K562 (cell line): ENCODE results near the gene LAPTM5. TPM values are rescaled to one million over a fixed set of nuclear protein-coding genes. Genes with fewer than 3 reads are reported as not detected.

Experiments used
- ATAC-seq: fragments of 200-7000 bp; cut with Tn5 transposase; 3 replicates; pipeline ENCODE4 v1.9.1; 2020; ENCODE audit warnings: moderate library complexity
- BruUV-seq: library from RNA; stranded (reverse); fragments of 400-500 nt; replicated peaks from 2 replicates; lab custom pipeline; 2021; lab: Mats Ljungman, UMichigan
- CTCF ChIA-PET: fragments of 300-600 bp; formaldehyde crosslinking; extraction: SDS; loops from one replicate; lab custom pipeline; 2021; ENCODE audit warnings: low intra/inter-chr PET ratio; lab: Yijun Ruan, JAX
- POLR2A ChIA-PET: fragments of 300-600, 350-650 bp; sonication (Branson Sonifier 250); formaldehyde crosslinking; extraction: SDS; loops from one replicate; lab custom pipeline; 2021; ENCODE audit warnings: antibody characterized with exemption, inconsistent platforms; lab: Yijun Ruan, JAX
- DNase-seq, 4 experiments: peaks; one replicate each; pipeline versions ENCODE4 v3.0.0 to v3.0.0-alpha.2; 2011 to 2018; ENCODE audit warnings: low spot score in 3 of 4, mixed read lengths in 3 of 4; ENCODE audit errors: extremely low read depth in 1 of 4
- FAIRE-seq: peaks from 2 replicates; lab custom pipeline; 2011; peaks lifted over from hg19 to GRCh38; lab: Jason Lieb, UNC
- H2AFZ ChIP-seq: 2 replicates; pipeline ENCODE4 v1.6.0; 2011; ENCODE audit warnings: low read depth, low read length, control low read depth, inconsistent platforms
- H3K27ac ChIP-seq: fragments of 200-600 bp; 3 replicates; pipeline ENCODE4 v1.8.0; 2011; ENCODE audit warnings: low read depth, mild to moderate bottlenecking, control low read depth, inconsistent platforms, low read length, moderate library complexity, mixed read lengths; ENCODE audit errors: extremely low read depth
- H3K27me3 ChIP-seq, 2 experiments: fragments of 300-600 bp in 1 of 2; 2 replicates in 1 of 2; 3 replicates in 1 of 2; pipeline versions ENCODE4 v1.6.0 to v1.8.0; 2011; ENCODE audit warnings: inconsistent platforms in 2 of 2, low read length in 2 of 2, mild to moderate bottlenecking in 1 of 2, mixed read lengths in 1 of 2, moderate library complexity in 1 of 2; ENCODE audit not compliant: control insufficient read depth in 2 of 2, insufficient read depth in 2 of 2
- H3K36me3 ChIP-seq: fragments of 300-600 bp; 3 replicates; pipeline ENCODE4 v1.8.0; 2011; ENCODE audit warnings: mild to moderate bottlenecking, low read length, inconsistent platforms; ENCODE audit not compliant: control insufficient read depth, insufficient read depth
- H3K4me1 ChIP-seq, 2 experiments: fragments of 200-600 bp in 1 of 2; replicated peaks in 1 of 2; 2 replicates in 1 of 2; 3 replicates in 1 of 2; pipeline versions ENCODE4 v1.5.1 to v1.8.0; 2011; ENCODE audit warnings: inconsistent platforms in 2 of 2, low read length in 2 of 2, mild to moderate bottlenecking in 1 of 2, mixed read lengths in 1 of 2, moderate library complexity in 1 of 2; ENCODE audit not compliant: control insufficient read depth in 2 of 2, insufficient read depth in 2 of 2
- H3K4me2 ChIP-seq: 2 replicates; pipeline ENCODE4 v1.6.1; 2011; ENCODE audit warnings: low read length, control low read depth, inconsistent platforms, mixed read lengths; ENCODE audit not compliant: insufficient read depth
- H3K4me3 ChIP-seq: fragments of 200-600 bp; sonication (generic), shearing (Covaris generic); 2 replicates; pipeline ENCODE4 v1.5.1; 2016; ENCODE audit warnings: control low read depth, inconsistent platforms
- H3K79me2 ChIP-seq: fragments of 200-600 bp; 3 replicates; pipeline ENCODE4 v1.8.0; 2011; ENCODE audit warnings: low read length, inconsistent platforms; ENCODE audit not compliant: control insufficient read depth, insufficient read depth
- H3K9ac ChIP-seq, 2 experiments: 2 replicates each; pipeline versions ENCODE4 v1.6.0 to v1.6.1; 2011; ENCODE audit warnings: low read depth in 2 of 2, low read length in 2 of 2, control low read depth in 1 of 2, inconsistent platforms in 1 of 2, mild to moderate bottlenecking in 1 of 2, mixed read lengths in 1 of 2; ENCODE audit not compliant: insufficient read depth in 1 of 2
- H3K9me1 ChIP-seq: one replicate; pipeline ENCODE4 v1.6.0; 2011; ENCODE audit warnings: inconsistent platforms, mild to moderate bottlenecking, low read length, moderate library complexity; ENCODE audit not compliant: control insufficient read depth, insufficient read depth
- H3K9me3 ChIP-seq: replicated peaks from 2 replicates; pipeline ENCODE4 v1.5.1; 2011; ENCODE audit warnings: low read depth, low read length, inconsistent platforms; ENCODE audit not compliant: control insufficient read depth, insufficient read depth
- H4K20me1 ChIP-seq: replicated peaks from 2 replicates; pipeline ENCODE4 v1.6.1; 2011; ENCODE audit warnings: low read length, inconsistent platforms, mixed read lengths; ENCODE audit not compliant: control insufficient read depth, insufficient read depth
- CSDE1 ChIP-seq, 2 experiments: fragments of 450-650 bp; IDR thresholded peaks; 2 replicates each; pipeline ENCODE4 v1.6.1; 2016; ENCODE audit warnings: mild to moderate bottlenecking in 1 of 2
- ELF4 ChIP-seq: fragments of 450-650 bp; formaldehyde crosslinking; IDR thresholded peaks from 2 replicates; pipeline ENCODE4 v1.4.0; 2022; ENCODE audit warnings: missing genetic modification characterization
- HDGF ChIP-seq: fragments of 450-650 bp; IDR thresholded peaks from 2 replicates; pipeline ENCODE4 v1.6.1; 2016
- HEY1 ChIP-seq: fragments of 250-450 bp; sonication (Bioruptor Pico); IDR thresholded peaks from 2 replicates; pipeline ENCODE4 v1.5.0; 2020; ENCODE audit warnings: mild to moderate bottlenecking, moderate library complexity, borderline replicate concordance
- LARP7 ChIP-seq: fragments of 450-650 bp; IDR thresholded peaks from 2 replicates; pipeline ENCODE4 v1.6.1; 2016
- SRSF7 ChIP-seq: fragments of 200-400 bp; formaldehyde crosslinking; optimal IDR thresholded peaks from 2 replicates; pipeline ENCODE3; 2017; ENCODE audit warnings: mild to moderate bottlenecking, low read depth, low read length
- TARDBP ChIP-seq: fragments of 450-650 bp; IDR thresholded peaks from 2 replicates; pipeline ENCODE4 v1.6.1; 2016
- U2AF2 ChIP-seq: fragments of 200-400 bp; formaldehyde crosslinking; optimal IDR thresholded peaks from 2 replicates; pipeline ENCODE3; 2017; ENCODE audit warnings: low read depth, mild to moderate bottlenecking, low read length
- ZNF12 ChIP-seq: sonication (generic); formaldehyde crosslinking; IDR thresholded peaks from 2 replicates; pipeline ENCODE4 v1.4.0; 2020; ENCODE audit warnings: mild to moderate bottlenecking, missing genetic modification reagents
- ZNF57 ChIP-seq: fragments of 450-650 bp; formaldehyde crosslinking; IDR thresholded peaks from 2 replicates; pipeline ENCODE4 v1.4.0; 2020; ENCODE audit warnings: mild to moderate bottlenecking, moderate library complexity
- WGBS: fragments of 100-300 bp; shearing (Covaris generic); methylation state at CpG from one replicate; pipeline ENCODE4 v1.1.6; 2016; ENCODE audit warnings: low coverage, mixed read lengths; ENCODE audit not compliant: insufficient coverage; ENCODE audit errors: missing lambda C conversion rate; 5-methylcytosine and 5-hydroxymethylcytosine counted together
- in situ Hi-C: fragments of 300-500 bp; cut with MboI; formaldehyde crosslinking; loops from 4 replicates; pipeline ENCODE4 v1.15.0; 2018; ENCODE audit warnings: inconsistent platforms, mixed read lengths
- intact Hi-C: fragments of 100-400 bp; cut with micrococcal nuclease; formaldehyde crosslinking; loops from 2 replicates; pipeline ENCODE4 v1.14.2; 2022
- polyA plus RNA-seq, 8 experiments: library from polyadenylated mRNA; depleted of rRNA in 4 of 8; stranded (reverse) in 5 of 8; unstranded in 3 of 8; fragments of >200 nt; fragmentation: Nextera tagmentation in 2 of 8; fragmentation: Illumina TruSeq in 1 of 8; extraction: Ambion mirVana in 2 of 8; extraction: Trizol in 1 of 8; gene quantifications; 2 replicates each; pipeline versions ENCODE4 v1.2.1 to v1.2.3, GENCODE V29; 2011 to 2014; ENCODE audit warnings: inconsistent platforms in 1 of 8, missing spikeins in 1 of 8
- total RNA-seq, 7 experiments: library from RNA; depleted of rRNA in 6 of 7; stranded (reverse); fragments of >200 nt in 6 of 7; fragmentation: Illumina TruSeq in 2 of 7; extraction: Trizol in 2 of 7; gene quantifications; 2 replicates each; pipeline versions ENCODE4 v1.2.1 to v1.2.3, GENCODE V29; 2011 to 2021; ENCODE audit warnings: low replicate concordance in 1 of 7
- TF ChIP-seq, protein P1 (sequence below): fragments of 450-650 bp; formaldehyde crosslinking; IDR thresholded peaks from 2 replicates; pipeline ENCODE4 v1.4.0; 2022; ENCODE audit warnings: missing genetic modification characterization
- TF ChIP-seq, protein P2 (sequence below): fragments of 450-650 bp; IDR thresholded peaks from 2 replicates; pipeline ENCODE4 v1.6.1; 2017; ENCODE audit warnings: antibody characterized with exemption
- TF ChIP-seq, protein P3 (sequence below): fragments of 450-650 bp; IDR thresholded peaks from 2 replicates; pipeline ENCODE4 v1.6.1; 2018; ENCODE audit not compliant: partially characterized antibody

Gene LAPTM5
- total and polyA plus RNA-seq, 9 of the 15 experiments (the other 6 are each of a cell fraction or from before 2014, with no cell fraction given) = 2.4 to 47.3 (median 20.3) TPM

DNA sequence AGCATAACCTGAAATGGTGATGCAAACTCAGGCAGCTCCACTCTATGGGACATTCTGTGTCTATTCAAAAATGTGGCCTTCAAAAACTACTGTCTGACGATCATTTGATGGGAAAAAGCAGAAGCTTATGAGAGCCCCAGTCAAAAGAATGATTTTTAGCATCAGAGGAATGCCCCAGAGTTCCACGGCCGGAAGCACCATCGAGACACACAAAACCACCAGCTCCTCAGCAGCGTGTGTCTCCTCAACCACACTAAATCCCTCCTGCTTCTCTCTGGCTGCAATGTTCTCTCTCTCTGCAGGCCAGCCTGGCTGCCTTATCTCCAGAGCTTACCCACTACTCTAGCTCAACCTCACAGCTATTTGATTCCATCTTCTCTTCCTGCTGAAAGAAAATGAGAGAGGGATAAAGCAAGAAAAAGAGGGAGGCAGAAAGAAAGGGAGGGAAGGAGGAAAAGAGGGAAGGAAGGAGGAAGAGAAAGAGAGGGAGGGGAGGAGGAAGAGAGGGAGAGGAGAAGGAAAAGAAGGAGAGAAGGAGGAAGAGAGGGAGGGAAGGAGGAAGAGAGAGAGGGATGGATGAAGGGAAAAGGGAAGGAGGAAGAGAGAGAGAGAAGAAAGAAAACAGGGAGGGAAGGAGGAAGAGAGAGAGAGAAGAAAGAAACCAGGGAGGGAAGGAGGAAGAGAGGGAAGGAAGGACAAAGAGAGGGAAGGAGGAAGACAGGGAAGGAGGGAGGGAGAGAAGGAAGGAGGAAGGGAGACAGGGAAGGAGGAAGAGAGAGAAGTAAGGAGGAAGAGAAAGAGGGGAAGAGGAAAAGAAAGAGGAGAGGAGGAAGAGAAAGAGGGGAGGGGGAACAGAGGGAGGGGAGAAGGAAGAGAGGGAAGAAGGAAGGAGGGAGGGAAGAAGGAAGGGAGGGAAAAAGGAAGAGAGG lies 33.5 kb upstream of the LAPTM5 start:
- Histone ChIP-seq H3K4me3 (no peak overlapping the region), H3K36me3 (no peaks in the 10 kb centered on the region), H3K27ac (no peak overlapping the region), H3K27me3 (peaks cover 0 to 4% of the 10 kb centered on the region in 2 experiments; a peak in 1 of 5 replicates), H3K4me2 (no peak overlapping the region), H3K9ac (no peak overlapping the region), H3K9me1 (no peaks in the 10 kb centered on the region), H3K79me2 (no peaks in the 10 kb centered on the region), H3K9me3 (no peaks in the 10 kb centered on the region), H4K20me1 (no peaks in the 10 kb centered on the region), H2AFZ (peak overlapping the region; percentile 43; the same call in 1 of the 2 replicates), H3K4me1 (peaks cover 0 to 19% of the 10 kb centered on the region in 2 experiments; a peak in 3 of 5 replicates)
- no peak for ATAC-seq
- DNase-seq = no peak
- in situ Hi-C loops (no loop called here), intact Hi-C loops (no loop called here)
- WGBS = 6% methylated on average over 5 of the region's 5 CpGs
- ChIA-PET CTCF (no interaction called here), POLR2A (interaction anchor here (0.6 to 0.8 kb wide), 6 partner anchors 11 to 124 kb away, joined by 3 to 4 read pairs (median 3); no protein-coding TSS in a partner anchor)
- peak; percentile 78 for FAIRE-seq
- no TSS peak for BruUV-seq
- TF ChIP-seq LARP7 (0 out of 2 replicates have a peak, but pooled peaks have one; percentile 23), TARDBP (no peak), U2AF2 (no peak), SRSF7 (no peak), CSDE1 (IDR thresholded peaks at IDR 0.05) (0 out of 4 replicates have a peak, but pooled peaks of 1 of the 2 experiments have one; percentile 24), ZNF57 (CRISPR knock-in tag) (no peak), HDGF (no peak), ZNF12 (CRISPR knock-in tag) (0 out of 2 replicates have a peak, but pooled peaks have one; percentile 27), ELF4 (CRISPR knock-in tag) (peak; percentile 69; the same call in 1 of the 2 replicates), HEY1 (no peak)
- TF ChIP-seq, protein P1, sequence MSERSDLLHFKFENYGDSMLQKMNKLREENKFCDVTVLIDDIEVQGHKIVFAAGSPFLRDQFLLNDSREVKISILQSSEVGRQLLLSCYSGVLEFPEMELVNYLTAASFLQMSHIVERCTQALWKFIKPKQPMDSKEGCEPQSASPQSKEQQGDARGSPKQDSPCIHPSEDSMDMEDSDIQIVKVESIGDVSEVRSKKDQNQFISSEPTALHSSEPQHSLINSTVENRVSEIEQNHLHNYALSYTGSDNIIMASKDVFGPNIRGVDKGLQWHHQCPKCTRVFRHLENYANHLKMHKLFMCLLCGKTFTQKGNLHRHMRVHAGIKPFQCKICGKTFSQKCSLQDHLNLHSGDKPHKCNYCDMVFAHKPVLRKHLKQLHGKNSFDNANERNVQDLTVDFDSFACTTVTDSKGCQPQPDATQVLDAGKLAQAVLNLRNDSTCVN (CRISPR knock-in tag) = 0 out of 2 replicates have a peak, but pooled peaks have one; percentile 5
- TF ChIP-seq, protein P2, sequence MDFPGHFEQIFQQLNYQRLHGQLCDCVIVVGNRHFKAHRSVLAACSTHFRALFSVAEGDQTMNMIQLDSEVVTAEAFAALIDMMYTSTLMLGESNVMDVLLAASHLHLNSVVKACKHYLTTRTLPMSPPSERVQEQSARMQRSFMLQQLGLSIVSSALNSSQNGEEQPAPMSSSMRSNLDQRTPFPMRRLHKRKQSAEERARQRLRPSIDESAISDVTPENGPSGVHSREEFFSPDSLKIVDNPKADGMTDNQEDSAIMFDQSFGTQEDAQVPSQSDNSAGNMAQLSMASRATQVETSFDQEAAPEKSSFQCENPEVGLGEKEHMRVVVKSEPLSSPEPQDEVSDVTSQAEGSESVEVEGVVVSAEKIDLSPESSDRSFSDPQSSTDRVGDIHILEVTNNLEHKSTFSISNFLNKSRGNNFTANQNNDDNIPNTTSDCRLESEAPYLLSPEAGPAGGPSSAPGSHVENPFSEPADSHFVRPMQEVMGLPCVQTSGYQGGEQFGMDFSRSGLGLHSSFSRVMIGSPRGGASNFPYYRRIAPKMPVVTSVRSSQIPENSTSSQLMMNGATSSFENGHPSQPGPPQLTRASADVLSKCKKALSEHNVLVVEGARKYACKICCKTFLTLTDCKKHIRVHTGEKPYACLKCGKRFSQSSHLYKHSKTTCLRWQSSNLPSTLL = 0 out of 2 replicates have a peak, but pooled peaks have one; percentile 59
- TF ChIP-seq, protein P3, sequence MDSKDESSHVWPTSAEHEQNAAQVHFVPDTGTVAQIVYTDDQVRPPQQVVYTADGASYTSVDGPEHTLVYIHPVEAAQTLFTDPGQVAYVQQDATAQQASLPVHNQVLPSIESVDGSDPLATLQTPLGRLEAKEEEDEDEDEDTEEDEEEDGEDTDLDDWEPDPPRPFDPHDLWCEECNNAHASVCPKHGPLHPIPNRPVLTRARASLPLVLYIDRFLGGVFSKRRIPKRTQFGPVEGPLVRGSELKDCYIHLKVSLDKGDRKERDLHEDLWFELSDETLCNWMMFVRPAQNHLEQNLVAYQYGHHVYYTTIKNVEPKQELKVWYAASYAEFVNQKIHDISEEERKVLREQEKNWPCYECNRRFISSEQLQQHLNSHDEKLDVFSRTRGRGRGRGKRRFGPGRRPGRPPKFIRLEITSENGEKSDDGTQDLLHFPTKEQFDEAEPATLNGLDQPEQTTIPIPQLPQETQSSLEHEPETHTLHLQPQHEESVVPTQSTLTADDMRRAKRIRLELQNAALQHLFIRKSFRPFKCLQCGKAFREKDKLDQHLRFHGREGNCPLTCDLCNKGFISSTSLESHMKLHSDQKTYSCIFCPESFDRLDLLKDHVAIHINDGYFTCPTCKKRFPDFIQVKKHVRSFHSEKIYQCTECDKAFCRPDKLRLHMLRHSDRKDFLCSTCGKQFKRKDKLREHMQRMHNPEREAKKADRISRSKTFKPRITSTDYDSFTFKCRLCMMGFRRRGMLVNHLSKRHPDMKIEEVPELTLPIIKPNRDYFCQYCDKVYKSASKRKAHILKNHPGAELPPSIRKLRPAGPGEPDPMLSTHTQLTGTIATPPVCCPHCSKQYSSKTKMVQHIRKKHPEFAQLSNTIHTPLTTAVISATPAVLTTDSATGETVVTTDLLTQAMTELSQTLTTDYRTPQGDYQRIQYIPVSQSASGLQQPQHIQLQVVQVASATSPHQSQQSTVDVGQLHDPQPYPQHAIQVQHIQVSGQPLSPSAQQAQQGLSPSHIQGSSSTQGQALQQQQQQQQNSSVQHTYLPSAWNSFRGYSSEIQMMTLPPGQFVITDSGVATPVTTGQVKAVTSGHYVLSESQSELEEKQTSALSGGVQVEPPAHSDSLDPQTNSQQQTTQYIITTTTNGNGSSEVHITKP = no peak
